Sigmoid colon (tissue), 7 donors: ENCODE results near the gene EVA1C. TPM values are rescaled to one million over a fixed set of nuclear protein-coding genes. Genes with fewer than 3 reads are reported as not detected.

Experiments
- DNase-seq: peaks from one replicate; pipeline ENCODE4 v3.0.0-alpha.2; 2019
- H3K27ac ChIP-seq, 4 donors: fragments of 200-600 bp; sonication (generic); one replicate each; pipeline ENCODE4 v1.5.1; 2016 to 2019; ENCODE audit warnings: mild to moderate bottlenecking in 1 of 4
- H3K27me3 ChIP-seq, 3 donors: fragments of 200-600 bp; sonication (generic); one replicate each; pipeline ENCODE4 v1.5.1; 2019; ENCODE audit warnings: mild to moderate bottlenecking in 1 of 3
- H3K36me3 ChIP-seq, 4 donors: fragments of 200-600 bp; sonication (generic); one replicate each; pipeline ENCODE4 v1.5.1; 2016 to 2019
- H3K4me1 ChIP-seq, 4 donors: fragments of 200-600 bp; sonication (generic); one replicate each; pipeline ENCODE4 v1.5.1; 2017 to 2019
- H3K4me3 ChIP-seq, 4 donors: fragments of 200-600 bp; sonication (generic); one replicate each; pipeline ENCODE4 v1.5.1; 2017 to 2019; ENCODE audit warnings: mild to moderate bottlenecking in 2 of 4, moderate library complexity in 1 of 4
- H3K9me3 ChIP-seq, 4 donors: fragments of 200-600 bp in 3 of 4; sonication (generic) in 3 of 4; one replicate each; pipeline versions ENCODE4 v1.5.1 to v1.6.1; 2013 to 2019
- EP300 ChIP-seq, 4 donors: sonication (generic); formaldehyde crosslinking; IDR thresholded peaks; one replicate each; pipeline ENCODE4 v1.6.1; 2017; ENCODE audit warnings: antibody characterized with exemption in 4 of 4
- POLR2A ChIP-seq, 2 donors: fragments of 450-650 bp; IDR thresholded peaks; one replicate each; pipeline ENCODE4 v1.6.1; 2016; ENCODE audit warnings: antibody characterized with exemption in 2 of 2, mild to moderate bottlenecking in 2 of 2, moderate library complexity in 2 of 2
- POLR2AphosphoS5 ChIP-seq, 4 donors: sonication (generic); formaldehyde crosslinking; IDR thresholded peaks; one replicate each; pipeline ENCODE4 v1.6.1; 2017; ENCODE audit warnings: antibody characterized with exemption in 4 of 4
- WGBS, 2 donors: extraction: QIAGEN DNeasy Blood & Tissue Kit; methylation state at CpG; one replicate each; pipeline ENCODE4 v1.1.7; 2013; 5-methylcytosine and 5-hydroxymethylcytosine counted together
- intact Hi-C: fragments of 100-400 bp; cut with DNase I; formaldehyde crosslinking; loops from one replicate; pipeline ENCODE4 v1.15.1; 2023
- polyA plus RNA-seq, 3 donors: library from polyadenylated mRNA; stranded (reverse); fragments of 200-250 nt; gene quantifications; one replicate each; pipeline ENCODE4 v1.2.3, GENCODE V29; 2013
- total RNA-seq, 4 donors: library from RNA; depleted of rRNA; stranded (reverse); fragments of >200 nt; gene quantifications; one replicate each; pipeline ENCODE4 v1.1.0, GENCODE V29; 2016
- TF ChIP-seq, protein P1 (sequence below), 4 experiments: fragments of 450-650 bp in 3 of 4; fragments of 200-600 bp in 1 of 4; IDR thresholded peaks; one replicate each; pipeline ENCODE4 v1.5.1; 2016 to 2019; ENCODE audit warnings: antibody characterized with exemption in 4 of 4, mild to moderate bottlenecking in 3 of 4, moderate library complexity in 2 of 4
- donor health status: healthy with polysubstance abuse.
- donor health status: Bipolar disorder and iron deficiency.
- donor health status: healthy.

The EVA1C gene
- total and polyA plus RNA-seq, 7 donors: 3.5 to 53.8 (median 32.1) TPM

DNA sequence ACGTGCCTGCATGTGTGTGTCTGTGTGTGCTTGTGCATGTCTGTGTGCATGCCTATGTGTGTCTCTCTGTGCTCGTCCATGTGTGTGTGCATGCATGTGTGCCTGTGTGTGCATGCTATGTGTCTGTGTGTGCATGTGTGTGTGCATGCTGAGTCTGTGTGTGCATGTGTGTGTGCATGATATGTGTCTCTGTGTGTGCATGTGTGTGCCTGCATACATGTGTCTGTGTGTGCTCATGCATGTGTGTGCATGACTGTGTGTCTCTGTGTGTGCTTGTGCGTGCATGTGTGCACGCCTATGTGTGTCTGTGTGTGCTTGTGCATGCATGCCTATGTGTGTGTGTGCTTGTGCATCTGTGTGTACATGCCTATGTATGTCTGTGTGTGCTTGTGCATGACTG is 120.5 kb downstream of the EVA1C start:
- H3K27ac ChIP-seq: no peak overlapping the region
- no peak overlapping the region for H3K4me3 ChIP-seq
- H3K9me3 ChIP-seq: no peaks in the 10 kb centered on the region
- no peaks in the 10 kb centered on the region for H3K4me1 ChIP-seq
- intact Hi-C loops: no loop called here
- H3K27me3 ChIP-seq: no peaks in the 10 kb centered on the region
- no peak for DNase-seq
- H3K36me3 ChIP-seq: no peaks in the 10 kb centered on the region
- WGBS, 2 donors: 80 to 86% methylated on average over 4 of the region's 4 CpGs
- TF ChIP-seq EP300 (IDR thresholded peaks at IDR 0.05): no peak
- TF ChIP-seq, protein P1, sequence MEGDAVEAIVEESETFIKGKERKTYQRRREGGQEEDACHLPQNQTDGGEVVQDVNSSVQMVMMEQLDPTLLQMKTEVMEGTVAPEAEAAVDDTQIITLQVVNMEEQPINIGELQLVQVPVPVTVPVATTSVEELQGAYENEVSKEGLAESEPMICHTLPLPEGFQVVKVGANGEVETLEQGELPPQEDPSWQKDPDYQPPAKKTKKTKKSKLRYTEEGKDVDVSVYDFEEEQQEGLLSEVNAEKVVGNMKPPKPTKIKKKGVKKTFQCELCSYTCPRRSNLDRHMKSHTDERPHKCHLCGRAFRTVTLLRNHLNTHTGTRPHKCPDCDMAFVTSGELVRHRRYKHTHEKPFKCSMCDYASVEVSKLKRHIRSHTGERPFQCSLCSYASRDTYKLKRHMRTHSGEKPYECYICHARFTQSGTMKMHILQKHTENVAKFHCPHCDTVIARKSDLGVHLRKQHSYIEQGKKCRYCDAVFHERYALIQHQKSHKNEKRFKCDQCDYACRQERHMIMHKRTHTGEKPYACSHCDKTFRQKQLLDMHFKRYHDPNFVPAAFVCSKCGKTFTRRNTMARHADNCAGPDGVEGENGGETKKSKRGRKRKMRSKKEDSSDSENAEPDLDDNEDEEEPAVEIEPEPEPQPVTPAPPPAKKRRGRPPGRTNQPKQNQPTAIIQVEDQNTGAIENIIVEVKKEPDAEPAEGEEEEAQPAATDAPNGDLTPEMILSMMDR (IDR thresholded peaks at IDR 0.05): no peak
- no peak for TF ChIP-seq POLR2AphosphoS5 (IDR thresholded peaks at IDR 0.05)
- no peak for TF ChIP-seq POLR2A (IDR thresholded peaks at IDR 0.05)

- intact Hi-C loops: no loop called here
- H3K9me3 ChIP-seq: no peaks in the 10 kb centered on the region
- no peak overlapping the region for H3K27ac ChIP-seq
- no peaks in the 10 kb centered on the region for H3K4me1 ChIP-seq
- no peak overlapping the region for H3K4me3 ChIP-seq
- no peak for TF ChIP-seq POLR2AphosphoS5 (IDR thresholded peaks at IDR 0.05)
- TF ChIP-seq, protein P1 (IDR thresholded peaks at IDR 0.05): no peak
- TF ChIP-seq POLR2A (IDR thresholded peaks at IDR 0.05): no peak
- no peak for TF ChIP-seq EP300 (IDR thresholded peaks at IDR 0.05)
- no peaks in the 10 kb centered on the region for H3K27me3 ChIP-seq
- no peaks in the 10 kb centered on the region for H3K36me3 ChIP-seq
- DNase-seq: no peak
- 95 to 98% methylated on average over 7 of the region's 7 CpGs for WGBS, 2 donors
Observed at GRCh38 chr21:32533611-32534010, 121.1 kb downstream of the EVA1C start.

DNA sequence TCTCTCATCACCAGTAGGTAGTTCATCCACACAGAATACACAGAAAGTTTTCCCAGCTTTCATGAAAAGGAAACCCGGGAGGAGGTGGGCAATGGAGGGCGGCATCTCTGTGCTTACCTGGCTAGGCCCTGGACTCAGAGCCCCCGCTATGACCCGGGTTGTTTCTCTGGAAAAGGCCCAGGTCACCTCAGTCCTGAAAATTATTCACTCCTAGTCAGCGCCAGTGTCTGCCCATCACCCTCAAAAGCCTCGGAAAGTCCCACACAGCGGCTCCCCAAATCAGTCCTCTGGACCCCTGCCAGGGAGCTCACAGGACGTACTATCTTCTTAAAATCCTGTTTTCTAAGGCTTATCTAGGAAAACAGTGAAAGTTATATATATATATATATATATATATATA is 121.6 kb downstream of the EVA1C start:
- Histone ChIP-seq H3K4me1 (no peaks in the 10 kb centered on the region), H3K4me3 (no peak overlapping the region), H3K27me3 (no peaks in the 10 kb centered on the region), H3K36me3 (no peaks in the 10 kb centered on the region), H3K27ac (no peak overlapping the region), H3K9me3 (no peaks in the 10 kb centered on the region)
- DNase-seq: no peak
- intact Hi-C loops: no loop called here
- TF ChIP-seq POLR2AphosphoS5 (IDR thresholded peaks at IDR 0.05) (no peak), EP300 (IDR thresholded peaks at IDR 0.05) (no peak), POLR2A (IDR thresholded peaks at IDR 0.05) (no peak)
- TF ChIP-seq, protein P1 (IDR thresholded peaks at IDR 0.05): no peak
- 91 to 92% methylated on average over 8 of the region's 8 CpGs for WGBS, 2 donors

- no peak for DNase-seq
- Histone ChIP-seq H3K9me3 (no peaks in the 10 kb centered on the region), H3K27me3 (no peaks in the 10 kb centered on the region), H3K4me1 (no peaks in the 10 kb centered on the region), H3K27ac (no peak overlapping the region), H3K36me3 (no peaks in the 10 kb centered on the region), H3K4me3 (no peak overlapping the region)
- TF ChIP-seq POLR2AphosphoS5 (IDR thresholded peaks at IDR 0.05) (no peak), POLR2A (IDR thresholded peaks at IDR 0.05) (no peak), EP300 (IDR thresholded peaks at IDR 0.05) (no peak)
- TF ChIP-seq, protein P1 (IDR thresholded peaks at IDR 0.05): no peak
- intact Hi-C loops: no loop called here
- WGBS, 2 donors: 93 to 94% methylated on average over 7 of the region's 7 CpGs
Observed at GRCh38 chr21:32535612-32536011, 123.1 kb downstream of the EVA1C start.

- Histone ChIP-seq H3K9me3 (no peaks in the 10 kb centered on the region), H3K27ac (no peak overlapping the region), H3K27me3 (no peaks in the 10 kb centered on the region), H3K4me3 (no peak overlapping the region), H3K36me3 (no peaks in the 10 kb centered on the region), H3K4me1 (no peaks in the 10 kb centered on the region)
- 96 to 97% methylated on average over 3 of the region's 3 CpGs for WGBS, 2 donors
- no peak for DNase-seq
- intact Hi-C loops: no loop called here
- TF ChIP-seq, protein P1 (IDR thresholded peaks at IDR 0.05): no peak
- TF ChIP-seq EP300 (IDR thresholded peaks at IDR 0.05) (no peak), POLR2A (IDR thresholded peaks at IDR 0.05) (no peak), POLR2AphosphoS5 (IDR thresholded peaks at IDR 0.05) (no peak)
Observed at GRCh38 chr21:32537569-32537881, 125.0 kb downstream of the EVA1C start.
